Loucy (cell line): Measurements from ENCODE around the gene SUPT5H.

Experiments
- H2AFZ ChIP-seq: fragments of 200-600 bp; sonication (generic); 2 replicates; pipeline ENCODE4 v1.6.0; 2016; ENCODE audit warnings: antibody characterized with exemption, mild to moderate bottlenecking, low read length, moderate library complexity
- H3F3A ChIP-seq: fragments of 200-600 bp; 2 replicates; pipeline ENCODE4 v1.6.0; 2016; ENCODE audit warnings: antibody characterized with exemption, low read depth, mild to moderate bottlenecking
- H3K27me3 ChIP-seq: fragments of 200-600 bp; sonication (generic); 2 replicates; pipeline ENCODE4 v1.6.1; 2014; ENCODE audit warnings: low read length, mild to moderate bottlenecking; ENCODE audit not compliant: insufficient read depth, poor library complexity, severe bottlenecking
- H3K36me3 ChIP-seq: fragments of 200-600 bp; sonication (generic); 2 replicates; pipeline ENCODE4 v1.6.1; 2016; ENCODE audit warnings: low read length; ENCODE audit not compliant: insufficient read depth
- H3K4me1 ChIP-seq: fragments of 200-600 bp; sonication (generic); 2 replicates; pipeline ENCODE4 v1.5.1; 2014; ENCODE audit warnings: low read length, mild to moderate bottlenecking; ENCODE audit not compliant: insufficient read depth, poor library complexity, severe bottlenecking
- H3K4me2 ChIP-seq: fragments of 200-600 bp; sonication (generic); 2 replicates; pipeline ENCODE4 v1.6.0; 2014; ENCODE audit warnings: antibody characterized with exemption, low read length, low read depth, mild to moderate bottlenecking; ENCODE audit not compliant: poor library complexity, severe bottlenecking
- H3K4me3 ChIP-seq: fragments of 200-600 bp; sonication (generic); 2 replicates; pipeline ENCODE4 v1.5.1; 2014; ENCODE audit warnings: low read length, mild to moderate bottlenecking, mixed read lengths; ENCODE audit not compliant: poor library complexity, severe bottlenecking
- H3K79me2 ChIP-seq: fragments of 200-600 bp; sonication (generic); 2 replicates; pipeline ENCODE4 v1.6.1; 2014; ENCODE audit warnings: low read length; ENCODE audit not compliant: insufficient read depth
- H3K9ac ChIP-seq: fragments of 200-600 bp; sonication (generic); 2 replicates; pipeline ENCODE4 v1.6.0; 2014; ENCODE audit warnings: mild to moderate bottlenecking, low read depth, low read length, moderate library complexity; ENCODE audit not compliant: poor library complexity, severe bottlenecking
- H3K9me2 ChIP-seq: fragments of 200-600 bp; sonication (generic); replicated peaks from 2 replicates; pipeline ENCODE4 v1.6.1; 2016; ENCODE audit warnings: low read depth, low read length, mixed read lengths
- H3K9me3 ChIP-seq: fragments of 200-600 bp; sonication (generic); 2 replicates; pipeline ENCODE4 v1.6.1; 2014; ENCODE audit warnings: mild to moderate bottlenecking, antibody characterized with exemption, low read length, low read depth; ENCODE audit not compliant: insufficient read depth
- H4K20me1 ChIP-seq: fragments of 200-600 bp; sonication (generic); 2 replicates; pipeline ENCODE4 v1.6.0; 2014; ENCODE audit warnings: antibody characterized with exemption, low read length, mild to moderate bottlenecking; ENCODE audit not compliant: insufficient read depth, poor library complexity, severe bottlenecking
- CTCF ChIP-seq: fragments of 200-600 bp; sonication (generic); conservative IDR thresholded peaks from 2 replicates; pipeline ENCODE4 v1.5.1; 2014; ENCODE audit warnings: mild to moderate bottlenecking, antibody characterized with exemption, low read length
- EZH2phosphoT487 ChIP-seq: fragments of 200-600 bp; IDR thresholded peaks from 2 replicates; pipeline ENCODE4 v1.6.1; 2018; ENCODE audit warnings: antibody characterized with exemption, mild to moderate bottlenecking, moderate library complexity, borderline replicate concordance

Gene SUPT5H

GRCh38 chr19:39525205-39525604 lies 79.8 kb downstream of the SUPT5H start:
- Histone ChIP-seq H3K4me1 (no peaks in the 10 kb centered on the region), H3K27me3 (no peaks in the 10 kb centered on the region), H3K9me3 (no peaks in the 10 kb centered on the region), H3K9me2 (no peaks in the 10 kb centered on the region), H3F3A (no peaks in the 10 kb centered on the region), H3K4me3 (no peak overlapping the region), H3K9ac (no peak overlapping the region), H3K4me2 (no peak overlapping the region), H4K20me1 (no peaks in the 10 kb centered on the region), H3K36me3 (no peaks in the 10 kb centered on the region), H3K79me2 (peaks cover 4% of the 10 kb centered on the region; the same call in 1 of the 2 replicates), H2AFZ (no peak overlapping the region)
- TF ChIP-seq CTCF (no peak), EZH2phosphoT487 (no peak)
